Esophagus squamous epithelium (tissue), 4 donors: ENCODE measurements around the gene TFAP2C.

Source experiments
- POLR2A ChIP-seq, 4 donors: fragments of 450-650 bp; IDR thresholded peaks; one replicate each; pipeline ENCODE4 v1.6.1; 2017; ENCODE audit warnings: antibody characterized with exemption in 4 of 4, mild to moderate bottlenecking in 4 of 4, moderate library complexity in 3 of 4
- TF ChIP-seq, protein P1 (sequence below), 6 experiments: fragments of 450-650 bp in 4 of 6; fragments of 200-600 bp in 2 of 6; sonication (generic) in 2 of 6; IDR thresholded peaks; one replicate each; pipeline ENCODE4 v1.5.1; 2016 to 2019; ENCODE audit warnings: antibody characterized with exemption in 6 of 6, mild to moderate bottlenecking in 4 of 6, moderate library complexity in 4 of 6

DNA sequence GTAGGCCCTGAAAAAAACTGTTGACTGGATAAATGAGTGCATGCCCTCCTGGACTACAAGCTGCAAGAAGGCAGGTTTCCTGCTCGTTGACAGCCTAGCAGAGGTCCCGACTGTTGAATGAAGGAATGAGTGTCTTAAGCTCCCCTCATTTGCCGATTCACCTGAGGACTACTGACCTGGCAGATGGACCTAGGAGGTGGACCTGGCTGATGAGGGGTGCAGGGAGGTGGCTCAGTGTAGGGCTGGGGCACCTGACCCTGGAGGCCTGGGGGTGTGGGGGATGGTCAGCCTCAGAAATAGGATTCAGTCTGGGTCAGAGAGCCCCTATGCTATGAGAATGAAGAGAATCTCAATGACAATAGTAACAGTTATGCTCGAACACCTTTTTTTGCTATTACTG, 11.6 kb upstream of the TFAP2C start:
- no peak for TF ChIP-seq POLR2A (IDR thresholded peaks at IDR 0.05)
- TF ChIP-seq, protein P1, sequence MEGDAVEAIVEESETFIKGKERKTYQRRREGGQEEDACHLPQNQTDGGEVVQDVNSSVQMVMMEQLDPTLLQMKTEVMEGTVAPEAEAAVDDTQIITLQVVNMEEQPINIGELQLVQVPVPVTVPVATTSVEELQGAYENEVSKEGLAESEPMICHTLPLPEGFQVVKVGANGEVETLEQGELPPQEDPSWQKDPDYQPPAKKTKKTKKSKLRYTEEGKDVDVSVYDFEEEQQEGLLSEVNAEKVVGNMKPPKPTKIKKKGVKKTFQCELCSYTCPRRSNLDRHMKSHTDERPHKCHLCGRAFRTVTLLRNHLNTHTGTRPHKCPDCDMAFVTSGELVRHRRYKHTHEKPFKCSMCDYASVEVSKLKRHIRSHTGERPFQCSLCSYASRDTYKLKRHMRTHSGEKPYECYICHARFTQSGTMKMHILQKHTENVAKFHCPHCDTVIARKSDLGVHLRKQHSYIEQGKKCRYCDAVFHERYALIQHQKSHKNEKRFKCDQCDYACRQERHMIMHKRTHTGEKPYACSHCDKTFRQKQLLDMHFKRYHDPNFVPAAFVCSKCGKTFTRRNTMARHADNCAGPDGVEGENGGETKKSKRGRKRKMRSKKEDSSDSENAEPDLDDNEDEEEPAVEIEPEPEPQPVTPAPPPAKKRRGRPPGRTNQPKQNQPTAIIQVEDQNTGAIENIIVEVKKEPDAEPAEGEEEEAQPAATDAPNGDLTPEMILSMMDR (IDR thresholded peaks at IDR 0.05) = no peak
